Measurements from ENCODE around the gene NFE2L2.

DNA sequence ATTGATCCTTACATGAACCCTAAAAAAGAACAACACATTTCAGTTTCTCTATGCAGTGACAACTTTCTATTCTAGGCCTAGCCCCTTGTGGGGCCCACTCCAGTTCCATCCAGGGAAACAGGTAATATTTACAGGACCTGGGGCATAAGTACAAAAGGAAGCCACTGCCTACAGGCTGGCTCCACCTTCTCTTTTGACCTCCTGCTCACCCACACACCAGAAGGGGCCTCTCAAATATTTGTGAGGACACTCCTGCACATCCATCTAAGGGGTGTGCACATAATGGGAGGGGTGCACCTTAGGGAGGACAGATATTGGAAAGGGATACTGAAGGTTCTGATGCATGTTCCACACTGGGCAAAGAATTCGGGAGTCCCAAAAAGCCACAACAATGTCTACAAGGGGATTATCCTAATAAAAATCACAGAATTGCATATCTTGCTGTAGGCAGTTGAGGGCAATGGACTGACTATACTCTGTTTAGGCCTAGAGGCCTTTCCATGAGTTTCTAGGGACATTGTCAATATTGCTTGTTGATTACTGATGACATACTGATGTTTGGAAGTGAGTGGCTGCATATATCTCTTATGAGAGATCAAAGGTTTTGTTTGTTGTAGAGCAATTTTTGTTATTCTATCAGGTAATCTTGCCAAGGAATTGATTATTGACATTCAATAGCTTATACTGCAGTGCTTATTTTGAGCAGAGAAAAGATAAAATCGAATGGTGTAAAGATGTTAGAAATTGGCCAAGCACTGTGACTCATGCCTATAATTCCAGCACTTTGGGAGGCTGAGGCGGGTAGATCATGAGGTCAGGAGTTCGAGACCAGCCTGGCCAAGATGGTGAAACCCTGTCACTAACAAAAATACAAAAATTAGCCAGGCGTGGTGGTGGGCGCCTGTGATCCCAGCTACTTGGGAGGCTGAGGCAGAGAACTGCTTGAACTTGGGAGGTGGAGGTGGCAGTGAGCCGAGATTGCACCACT, 75.8 kb downstream of the NFE2L2 start:
- TF ChIP-seq, protein P1, sequence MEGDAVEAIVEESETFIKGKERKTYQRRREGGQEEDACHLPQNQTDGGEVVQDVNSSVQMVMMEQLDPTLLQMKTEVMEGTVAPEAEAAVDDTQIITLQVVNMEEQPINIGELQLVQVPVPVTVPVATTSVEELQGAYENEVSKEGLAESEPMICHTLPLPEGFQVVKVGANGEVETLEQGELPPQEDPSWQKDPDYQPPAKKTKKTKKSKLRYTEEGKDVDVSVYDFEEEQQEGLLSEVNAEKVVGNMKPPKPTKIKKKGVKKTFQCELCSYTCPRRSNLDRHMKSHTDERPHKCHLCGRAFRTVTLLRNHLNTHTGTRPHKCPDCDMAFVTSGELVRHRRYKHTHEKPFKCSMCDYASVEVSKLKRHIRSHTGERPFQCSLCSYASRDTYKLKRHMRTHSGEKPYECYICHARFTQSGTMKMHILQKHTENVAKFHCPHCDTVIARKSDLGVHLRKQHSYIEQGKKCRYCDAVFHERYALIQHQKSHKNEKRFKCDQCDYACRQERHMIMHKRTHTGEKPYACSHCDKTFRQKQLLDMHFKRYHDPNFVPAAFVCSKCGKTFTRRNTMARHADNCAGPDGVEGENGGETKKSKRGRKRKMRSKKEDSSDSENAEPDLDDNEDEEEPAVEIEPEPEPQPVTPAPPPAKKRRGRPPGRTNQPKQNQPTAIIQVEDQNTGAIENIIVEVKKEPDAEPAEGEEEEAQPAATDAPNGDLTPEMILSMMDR (IDR thresholded peaks at IDR 0.05), result no peak
- no peak for TF ChIP-seq ZFX (IDR thresholded peaks at IDR 0.05; ENCODE audit: borderline replicate concordance)

All from 22Rv1 (cell line).